ENCODE measurements around the gene AUTS2. TPM values are rescaled to one million over a fixed set of nuclear protein-coding genes. Genes with fewer than 3 reads are reported as not detected.

The AUTS2 gene
- total RNA-seq, 1 experiment from 2014 or later: 256 TPM

GRCh38 chr7:70063371-70063770, 465.1 kb downstream of the AUTS2 start:
- H3K27me3 ChIP-seq (ENCODE audit: insufficient read depth, low read length): no peaks in the 10 kb centered on the region
- H3K4me2 ChIP-seq (ENCODE audit: insufficient read depth, insufficient read length, low read length): no peak overlapping the region
- H3K79me2 ChIP-seq (ENCODE audit: insufficient read depth, low read length): no peaks in the 10 kb centered on the region
- no peak overlapping the region for H3K27ac Mint-ChIP-seq
- no peaks in the 10 kb centered on the region for H3K27me3 Mint-ChIP-seq (ENCODE audit: low read depth)
- no peaks in the 10 kb centered on the region for H3K36me3 Mint-ChIP-seq (ENCODE audit: insufficient read depth in 1 of 3, low read depth in 3 of 3)
- no peak overlapping the region for H3K56ac ChIP-seq (ENCODE audit: insufficient read length, low read depth, low read length)
- H3K79me1 ChIP-seq (ENCODE audit: insufficient read depth, low read depth, low read length, poor library complexity, severe bottlenecking): no peaks in the 10 kb centered on the region
- H4K8ac ChIP-seq (replicated peaks; ENCODE audit: insufficient read length, low read depth, low read length): no peak overlapping the region
- no peak overlapping the region for H2AK5ac ChIP-seq (ENCODE audit: insufficient read length, low read length)
- no peaks in the 10 kb centered on the region for H3K23me2 ChIP-seq (ENCODE audit: insufficient read length, low read depth, low read length, poor library complexity, severe bottlenecking)
- no peak overlapping the region for H2AFZ ChIP-seq (ENCODE audit: low read length)
- H3K14ac ChIP-seq (ENCODE audit: insufficient read depth, low read length): no peak overlapping the region
- no peak overlapping the region for H3T11ph ChIP-seq (ENCODE audit: low read length)
- H4K91ac ChIP-seq (ENCODE audit: insufficient read length, low read depth, low read length): no peak overlapping the region
- no peak overlapping the region for H3K4me3 Mint-ChIP-seq
- no peak overlapping the region for H2BK15ac ChIP-seq (ENCODE audit: low read depth, low read length)
- H2BK20ac ChIP-seq (ENCODE audit: low read depth, low read length, poor library complexity, severe bottlenecking): no peak overlapping the region
- H2BK5ac ChIP-seq (ENCODE audit: insufficient read length, low read length): no peak overlapping the region
- H3K4me1 ChIP-seq (ENCODE audit: insufficient read depth, low read length): no peaks in the 10 kb centered on the region
- no peak overlapping the region for H3K27ac ChIP-seq (ENCODE audit: insufficient read length, low read depth, low read length)
- no peak overlapping the region for H3K9ac ChIP-seq (ENCODE audit: extremely low read depth, insufficient read length, low read length)
- no peak overlapping the region for H3K18ac ChIP-seq (ENCODE audit: insufficient read length, low read depth, low read length)
- H3K4ac ChIP-seq (ENCODE audit: low read depth, low read length): no peak overlapping the region
- TF ChIP-seq CTCF (conservative IDR thresholded peaks at IDR 0.05): no peak
- no peak for DNase-seq
- no CpG with 5 or more reads among the region's 6 CpGs for WGBS (ENCODE audit: extremely low coverage, insufficient read length, low lambda C conversion rate)
- H2BK120ac ChIP-seq (ENCODE audit: low read depth, low read length, poor library complexity, severe bottlenecking): no peak overlapping the region
- no peak overlapping the region for H4K5ac ChIP-seq (ENCODE audit: insufficient read length, low read depth, low read length)
- H3K9me3 Mint-ChIP-seq: no peaks in the 10 kb centered on the region
- no peak overlapping the region for H3K23ac ChIP-seq (ENCODE audit: insufficient read length, low read depth, low read length)
- H4K20me1 ChIP-seq (ENCODE audit: control insufficient read depth, insufficient read depth, insufficient read length): no peaks in the 10 kb centered on the region
- peaks cover 15 to 17% of the 10 kb centered on the region in 2 experiments for H3K4me1 Mint-ChIP-seq
- H3K9me3 ChIP-seq (ENCODE audit: control insufficient read depth, low read depth, low read length): no peaks in the 10 kb centered on the region
- H2BK12ac ChIP-seq (ENCODE audit: insufficient read length, low read depth, low read length): no peak overlapping the region

Measured in H9 (cell line).